GM18873 (cell line): ENCODE measurements around the gene RRBP1.

Experiments
- ATAC-seq: cut with Tn5 transposase; IDR thresholded peaks from one replicate; pipeline ENCODE4 v1.9.1; 2021; ENCODE audit warnings: mild to moderate bottlenecking, moderate library complexity, moderate number of reproducible peaks; ENCODE audit not compliant: unreplicated experiment, low FRiP score

RRBP1 gene

DNA sequence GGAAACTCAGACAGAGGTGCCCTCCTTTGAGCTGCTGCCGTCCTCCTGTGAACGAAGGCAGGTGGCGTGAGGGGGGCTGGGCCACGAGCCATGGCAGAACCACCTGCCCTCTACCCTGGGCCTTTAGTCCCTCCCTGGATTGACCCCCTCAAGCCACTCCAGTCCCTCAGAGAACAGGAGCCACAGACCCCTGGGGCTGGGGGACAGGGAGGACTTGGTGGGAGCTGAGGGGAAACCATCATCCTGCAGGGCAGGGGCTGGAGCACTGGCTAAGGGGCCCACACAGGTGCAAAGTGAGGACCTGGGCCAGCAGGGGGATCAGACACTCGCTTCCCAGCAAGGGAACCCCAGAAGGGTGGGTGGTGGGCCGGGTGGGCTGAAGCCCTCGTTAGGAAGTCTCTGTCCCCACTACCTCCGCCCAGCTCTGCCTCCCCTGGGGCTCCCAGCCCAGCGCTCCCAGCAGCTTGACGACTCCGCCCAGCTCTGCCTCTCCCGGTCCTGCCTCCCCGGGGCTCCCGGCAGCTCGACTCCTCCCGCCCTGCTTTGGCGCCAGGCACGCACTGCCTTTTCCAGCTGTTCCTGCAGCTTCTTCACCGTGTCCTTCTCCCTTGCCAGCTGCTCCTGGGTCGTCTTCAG, 67.7 kb downstream of the RRBP1 start:
- no peak for ATAC-seq

DNA sequence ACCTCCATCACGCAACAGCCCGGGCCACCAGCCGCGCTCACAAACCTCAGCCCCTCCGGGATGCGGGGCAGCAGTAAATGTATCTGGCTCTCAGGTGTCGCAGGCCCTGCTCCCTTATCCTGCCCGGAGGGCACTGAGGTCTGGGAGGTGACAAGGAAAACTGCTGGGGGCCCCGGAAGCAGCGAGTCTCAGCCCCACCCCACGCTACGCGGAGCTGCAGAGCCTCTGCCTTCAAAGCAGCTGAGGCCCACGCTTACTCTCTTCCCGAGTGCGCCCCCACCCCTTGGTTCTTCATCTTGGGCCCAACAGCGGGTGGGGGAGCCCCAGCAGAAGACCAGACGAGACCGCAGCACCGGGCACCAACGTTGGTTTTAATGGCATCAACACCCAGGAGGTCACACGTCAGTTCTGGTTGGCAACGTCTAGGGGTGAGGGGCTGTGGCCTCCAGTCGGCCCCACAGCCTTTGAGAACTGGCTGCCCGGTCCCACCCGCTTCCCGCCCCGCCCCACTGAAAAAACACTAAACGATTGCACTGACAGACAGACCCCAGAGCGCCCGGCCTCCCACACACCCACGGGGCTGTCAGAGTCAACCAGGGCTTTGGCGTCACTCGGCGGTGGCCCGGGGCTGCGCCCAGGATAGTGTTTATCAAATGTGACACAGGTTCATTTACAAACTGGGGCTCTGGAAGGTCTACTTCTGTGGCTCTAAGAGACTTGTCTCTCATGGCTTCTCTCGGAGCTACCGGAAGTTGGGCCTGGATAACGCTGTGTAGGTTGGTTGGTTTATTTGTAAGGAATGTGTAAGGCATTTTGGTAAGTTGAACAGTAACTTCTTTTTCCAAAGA, 68.5 kb downstream of the RRBP1 start:
- ATAC-seq: no peak

DNA sequence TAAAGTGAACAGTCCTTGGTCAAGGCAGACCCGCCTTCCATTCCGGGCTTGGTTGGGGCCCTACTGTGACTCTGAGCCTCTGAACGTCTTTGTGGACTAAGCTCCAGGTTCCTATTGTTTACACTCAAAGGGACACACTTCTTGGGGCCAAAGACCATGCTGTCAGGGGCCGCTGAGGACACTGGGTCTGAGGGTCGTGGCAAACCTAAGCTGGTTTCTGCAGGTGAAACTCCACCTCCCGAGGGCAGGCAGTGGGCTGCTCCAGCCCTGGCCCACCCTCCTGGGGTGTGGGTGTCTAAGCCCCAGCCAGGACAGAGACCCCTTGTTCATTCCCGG, 69.1 kb downstream of the RRBP1 start:
- no peak for ATAC-seq

DNA sequence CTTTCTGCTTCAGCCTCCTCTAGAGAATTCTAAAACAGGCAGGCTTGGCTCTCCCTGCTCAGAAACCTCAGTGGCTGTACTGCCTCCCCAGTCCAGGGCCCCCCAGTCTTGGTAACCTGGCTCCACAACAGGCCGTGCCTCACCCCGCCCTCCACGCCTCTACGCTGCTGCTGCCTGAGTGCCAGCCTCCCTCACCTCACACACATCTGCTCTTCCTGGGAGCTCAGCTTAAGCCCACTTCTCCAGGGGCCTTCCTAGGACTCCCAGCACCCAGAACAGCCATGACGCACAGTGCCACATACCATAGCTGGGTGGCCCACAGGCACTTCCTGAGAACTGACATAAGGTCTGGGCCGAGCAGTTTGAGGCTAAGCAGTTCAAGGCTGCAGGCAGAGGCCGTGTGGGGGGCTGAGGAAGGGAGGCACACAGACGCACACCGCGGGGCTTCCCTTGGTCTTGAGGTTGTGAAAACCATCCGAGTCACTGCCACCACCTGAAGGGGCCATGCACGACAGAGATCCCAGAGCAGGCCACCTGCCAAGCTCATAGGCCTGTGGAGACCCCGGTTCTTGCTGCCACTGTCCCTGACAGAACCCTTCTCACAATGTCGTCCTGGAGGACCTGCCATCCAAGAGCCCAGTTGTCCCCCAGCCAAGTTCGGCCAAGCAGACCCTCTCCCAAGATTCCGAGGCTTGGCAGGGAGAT, 69.6 kb downstream of the RRBP1 start:
- ATAC-seq: no peak

DNA sequence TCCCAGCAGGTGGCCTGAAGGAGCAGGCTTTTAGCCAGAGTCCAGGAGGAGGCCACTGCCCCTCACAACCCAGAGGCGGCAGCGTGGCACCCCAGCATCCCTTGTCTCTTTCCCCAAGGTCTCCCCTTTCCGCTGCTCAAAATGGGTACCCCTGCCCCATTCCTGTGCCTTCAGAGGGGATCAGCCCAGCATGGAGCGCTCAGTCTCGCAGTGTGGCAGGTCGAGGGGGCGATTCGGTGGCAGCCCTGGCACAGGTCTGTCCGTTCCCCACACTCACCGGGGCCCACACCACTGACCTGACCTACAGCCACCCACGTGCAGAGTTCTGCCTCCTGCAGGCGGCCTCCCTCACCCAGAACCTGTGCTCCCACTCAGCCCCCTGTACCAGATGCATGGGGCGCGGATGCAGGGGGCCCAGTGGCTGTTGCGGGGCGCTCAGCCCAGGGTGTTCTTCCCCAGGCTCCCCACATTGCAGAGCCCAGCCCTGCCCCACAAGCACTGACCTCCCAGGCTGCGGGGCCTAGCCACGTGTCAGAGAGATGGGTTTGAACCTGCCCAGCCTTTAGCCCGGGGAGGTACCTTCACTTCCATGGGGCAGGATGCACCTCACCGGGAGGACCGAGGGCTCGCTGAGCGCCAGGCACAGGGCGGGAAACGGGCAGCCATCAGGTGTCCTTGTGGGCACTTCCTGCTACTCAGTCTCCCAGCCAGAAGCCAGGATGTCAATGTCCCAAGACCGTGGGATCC, 70.3 kb downstream of the RRBP1 start:
- no peak for ATAC-seq

DNA sequence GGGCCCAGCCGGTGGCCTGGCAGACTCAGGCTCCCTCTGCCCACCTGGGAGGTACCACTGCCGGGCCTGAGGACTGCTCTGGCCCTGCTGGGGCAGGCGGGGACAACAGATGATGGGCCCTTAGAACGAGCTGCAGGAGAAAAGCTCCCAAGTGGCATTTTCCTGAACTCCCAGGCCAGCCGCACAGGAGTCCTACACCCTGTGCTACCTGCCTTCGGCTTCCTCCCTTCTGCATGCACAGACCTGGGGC, 70.8 kb downstream of the RRBP1 start:
- ATAC-seq: no peak

DNA sequence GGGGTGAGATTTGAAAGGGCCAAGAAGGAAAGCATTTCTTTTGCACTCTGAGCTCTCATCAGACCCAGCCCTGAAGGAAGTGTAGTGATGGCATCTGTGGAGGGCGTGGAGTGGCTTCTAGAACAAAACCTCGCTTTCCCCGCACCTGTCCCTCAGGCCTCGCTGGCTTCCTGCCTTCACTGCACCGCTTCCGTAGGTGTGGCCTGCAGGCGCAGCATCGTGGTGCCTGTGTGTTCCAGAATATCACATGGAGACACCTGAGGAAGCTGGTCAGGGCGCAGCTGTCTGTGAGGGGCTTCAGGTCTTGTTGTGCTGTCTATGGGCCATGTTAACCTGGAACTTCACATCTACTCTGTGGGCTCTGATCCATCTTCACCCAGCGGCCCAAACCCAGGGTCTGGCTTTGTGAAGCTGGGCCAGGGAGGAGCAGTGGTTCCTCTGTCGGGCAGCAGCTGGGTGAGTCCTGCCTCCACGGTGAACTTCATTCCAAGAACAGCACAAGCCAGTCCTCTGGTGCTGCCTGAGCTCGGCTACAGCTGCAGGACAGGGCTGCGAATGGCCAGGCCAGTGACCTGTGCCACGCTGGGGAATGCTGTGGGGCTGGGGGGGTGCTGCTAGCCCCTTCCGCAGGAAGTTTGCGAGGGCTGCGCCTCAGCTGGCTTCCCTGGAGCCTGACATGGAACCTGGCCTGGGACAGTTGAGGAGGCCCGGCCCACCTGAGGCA, 71.3 kb downstream of the RRBP1 start:
- ATAC-seq: no peak

DNA sequence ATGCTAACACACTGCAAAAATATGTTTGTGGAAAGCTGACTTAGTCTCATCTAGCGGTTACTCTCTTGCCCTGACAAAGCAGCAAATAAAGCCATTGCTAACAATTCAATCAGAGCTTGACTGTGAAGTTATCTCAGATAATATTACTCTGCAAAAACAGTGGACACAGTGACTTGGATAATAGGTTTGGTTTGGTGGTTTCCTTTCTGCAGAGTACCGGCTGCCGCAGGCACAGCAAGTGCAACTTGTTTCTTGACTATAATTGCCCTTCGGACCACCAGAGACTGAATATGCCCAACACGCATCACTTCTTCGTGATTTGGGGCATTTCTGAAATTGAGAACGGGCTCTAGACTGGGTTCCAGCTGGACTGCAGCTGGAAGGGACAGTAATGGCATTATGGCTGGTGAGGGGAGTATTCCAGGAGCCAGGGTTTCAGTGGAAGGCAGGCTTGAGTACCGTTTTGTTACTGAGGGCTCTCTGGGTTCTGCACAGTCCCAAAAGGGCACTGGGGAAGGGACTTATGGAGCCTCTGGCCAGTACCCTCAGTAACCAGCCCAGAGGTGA, 72.1 kb downstream of the RRBP1 start:
- no peak for ATAC-seq

DNA sequence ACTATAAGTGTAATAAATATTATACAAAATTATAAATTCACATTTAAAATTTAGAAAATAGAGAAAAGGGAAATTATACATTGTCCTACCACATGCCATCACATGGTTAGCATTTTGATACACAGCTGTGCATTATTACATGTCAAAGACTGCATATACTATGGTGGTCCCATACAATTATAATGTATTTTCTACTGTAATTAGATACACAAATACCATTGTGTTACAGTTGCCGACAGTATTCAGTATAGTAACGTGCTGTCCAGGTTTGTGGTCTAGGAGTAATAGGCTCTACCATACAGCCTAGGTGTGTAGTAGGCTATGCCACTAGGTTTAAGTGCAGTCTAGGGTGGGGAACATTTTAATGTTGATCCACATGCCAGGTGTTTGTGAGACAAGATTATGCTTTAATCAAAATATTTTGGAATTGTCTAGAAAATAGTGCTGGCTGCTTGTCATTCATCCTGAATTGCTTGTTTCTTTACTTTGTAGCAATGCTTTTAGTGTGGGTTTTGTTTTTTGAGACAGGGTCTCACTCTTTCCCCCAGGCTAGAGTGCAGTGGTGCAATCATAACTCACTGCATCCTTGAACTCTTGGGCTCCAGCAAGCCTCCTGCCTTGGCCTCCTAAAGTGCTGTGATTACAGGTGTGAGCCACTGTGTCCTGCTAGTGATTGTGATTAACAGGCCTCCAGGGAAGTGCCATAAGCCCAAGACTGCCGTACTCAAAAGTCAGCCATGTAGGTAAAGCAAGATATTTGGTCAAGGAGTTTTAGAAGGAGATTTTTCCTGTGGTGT, 73.1 kb downstream of the RRBP1 start:
- ATAC-seq: no peak

DNA sequence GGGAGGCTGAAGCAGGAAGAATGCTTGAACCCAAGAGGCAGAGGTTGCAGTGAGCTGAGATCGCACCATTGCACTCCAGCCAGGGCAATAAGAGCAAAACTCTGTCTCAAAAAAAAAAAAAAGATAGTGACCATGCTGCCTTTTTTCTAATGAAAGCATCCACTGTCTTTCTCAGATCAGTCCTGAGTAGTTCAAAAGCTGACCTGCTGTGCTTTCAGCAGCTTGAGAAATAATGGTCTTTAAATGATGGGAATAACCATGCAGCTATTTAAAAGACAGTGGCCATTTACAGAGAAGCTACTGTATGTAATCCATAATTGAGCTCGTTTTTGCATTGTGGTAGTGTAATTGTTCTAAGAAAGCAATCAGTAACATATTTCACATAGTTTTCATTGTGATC, 76.0 kb downstream of the RRBP1 start:
- no peak for ATAC-seq

DNA sequence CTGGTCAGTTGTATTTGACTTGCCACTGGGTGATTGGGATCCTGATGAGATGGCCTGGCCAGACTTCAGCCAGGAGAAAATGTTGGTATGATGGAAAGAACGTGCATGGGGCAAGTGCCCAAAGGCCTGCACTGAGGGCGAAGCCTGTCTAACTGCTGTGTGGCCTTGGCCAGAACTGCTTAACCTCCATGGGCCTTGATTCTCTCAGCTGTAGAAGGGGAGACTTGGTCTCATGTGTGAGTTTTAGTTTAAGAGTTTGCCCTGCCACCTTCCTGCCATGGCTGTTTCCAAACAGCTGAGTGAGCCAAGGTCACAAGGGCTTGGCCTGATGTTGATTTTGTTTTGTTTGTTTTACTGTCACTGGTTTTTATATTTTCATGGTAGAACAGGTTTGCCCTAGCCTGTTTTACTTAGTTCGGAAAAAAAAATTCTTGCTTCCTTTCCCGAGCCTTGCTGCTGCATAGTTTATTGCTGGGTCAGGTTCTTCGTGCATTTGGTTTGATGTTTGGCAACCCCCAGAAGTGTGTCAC, 76.8 kb downstream of the RRBP1 start:
- ATAC-seq: no peak

DNA sequence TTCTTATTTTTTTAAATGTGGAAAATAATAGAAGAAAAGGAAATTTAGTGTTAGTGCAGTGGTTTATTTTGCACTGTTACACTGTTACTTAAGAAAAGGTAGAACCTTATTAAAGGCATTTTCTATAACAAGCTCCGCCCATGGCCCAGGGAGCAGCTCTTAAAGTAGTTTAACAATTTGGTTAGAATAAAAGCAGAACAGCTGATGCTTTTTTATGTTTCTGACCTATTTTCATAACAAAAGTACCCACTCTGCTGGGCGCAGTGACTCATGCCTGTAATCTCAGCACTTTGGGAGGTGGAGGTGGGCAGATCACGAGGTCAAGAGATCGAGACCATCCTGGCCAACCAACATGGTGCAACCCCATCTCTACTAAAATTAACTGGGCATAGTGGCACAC, 79.5 kb downstream of the RRBP1 start:
- no peak for ATAC-seq

DNA sequence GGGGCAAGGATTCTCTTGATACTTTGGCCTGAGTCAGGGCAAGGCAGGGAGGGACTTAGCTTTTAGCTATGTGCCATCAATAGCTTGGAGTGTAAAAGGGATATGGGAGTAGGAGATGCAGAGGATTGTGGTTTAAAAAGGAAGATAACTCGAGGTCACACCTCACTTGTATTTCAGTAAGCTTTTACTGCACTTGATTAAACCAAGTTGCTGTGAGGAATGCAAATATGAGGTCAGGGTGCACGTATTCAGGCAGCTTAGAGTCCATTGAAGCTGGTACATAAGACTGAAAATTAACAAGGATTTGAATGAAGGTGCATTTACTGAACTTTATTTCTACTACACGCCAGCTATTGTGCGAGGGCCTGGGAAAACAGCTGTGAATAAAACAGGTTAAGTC, 80.1 kb downstream of the RRBP1 start:
- ATAC-seq: no peak

DNA sequence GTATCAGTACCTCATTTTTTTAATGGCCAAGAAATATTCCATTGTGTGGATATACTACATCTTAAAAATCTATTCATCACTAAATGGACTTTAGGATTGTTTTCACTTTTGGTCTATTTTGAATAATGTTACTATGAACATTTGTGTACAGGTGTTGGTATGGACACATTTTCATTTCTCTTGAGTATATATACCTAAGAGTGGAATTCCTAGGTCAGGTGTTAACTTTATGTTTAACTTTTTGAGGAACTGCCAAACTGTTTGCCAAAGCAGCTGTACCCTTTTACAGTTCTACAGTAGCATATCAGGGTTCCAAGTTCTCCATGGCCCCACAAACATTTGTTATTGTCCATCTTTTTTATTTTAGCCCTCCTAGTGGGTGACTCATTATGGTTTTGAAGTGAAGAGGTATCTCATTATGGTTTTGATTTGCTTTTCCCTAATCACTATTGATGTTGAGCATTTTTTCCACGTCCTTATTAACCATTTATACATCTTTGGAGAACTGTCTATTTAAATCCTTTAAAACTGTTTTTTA, 84.0 kb downstream of the RRBP1 start:
- ATAC-seq: no peak

DNA sequence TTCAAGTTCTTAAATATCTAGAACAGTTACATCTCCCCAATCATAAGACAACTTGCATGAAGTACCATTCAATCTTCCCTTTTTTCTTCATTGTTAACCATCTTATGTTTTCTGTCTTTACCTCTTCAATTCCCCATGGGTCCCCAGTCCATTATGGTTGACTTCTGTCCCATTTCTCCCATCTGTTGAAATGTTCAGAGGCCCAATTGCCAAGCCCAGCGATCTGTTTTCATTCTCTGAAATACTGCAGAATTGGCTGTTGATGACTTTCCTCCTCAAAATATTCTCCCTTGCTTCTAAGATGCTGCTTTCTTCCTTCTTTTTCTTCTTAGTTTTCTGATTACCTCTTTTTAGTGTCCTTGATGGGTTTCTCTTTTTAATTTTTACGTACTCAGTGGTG, 86.2 kb downstream of the RRBP1 start:
- no peak for ATAC-seq

DNA sequence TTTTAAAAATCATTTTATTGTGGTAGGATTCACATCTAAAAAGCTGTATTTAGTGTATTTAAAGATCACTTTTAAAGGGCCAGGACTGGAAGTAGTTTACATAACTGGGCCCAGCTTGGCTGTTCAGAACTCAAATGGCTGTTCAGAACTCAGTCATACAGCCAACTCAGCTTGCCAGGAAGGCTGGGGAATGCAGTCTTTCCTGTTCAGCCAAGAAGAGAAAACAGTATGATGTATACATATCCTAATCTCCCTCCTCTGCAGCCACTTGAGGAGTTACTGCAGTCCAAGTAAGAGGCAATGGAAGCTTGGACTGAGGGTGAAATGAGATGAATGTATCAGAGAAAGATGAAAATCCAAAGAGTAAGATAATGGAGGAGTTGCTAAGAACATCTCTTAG, 87.6 kb downstream of the RRBP1 start:
- ATAC-seq: no peak

DNA sequence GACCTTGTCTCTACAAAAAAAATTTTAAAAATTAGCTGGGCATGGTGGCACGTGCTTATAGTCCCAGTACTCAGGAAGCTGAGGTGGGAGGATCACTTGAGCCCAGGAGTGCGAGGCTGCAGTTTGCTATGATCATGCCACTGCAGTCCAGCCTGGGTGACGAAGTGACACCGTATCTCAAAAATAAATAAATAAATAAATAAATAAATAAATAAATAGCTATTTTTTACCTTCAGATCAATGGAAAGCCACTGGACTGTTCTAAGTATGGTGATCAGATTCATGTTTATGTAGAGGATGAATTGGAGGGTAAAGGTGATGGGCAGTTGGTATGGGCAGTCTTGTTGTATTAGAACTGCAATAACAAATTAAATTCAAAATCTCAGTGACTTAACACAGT, 88.1 kb downstream of the RRBP1 start:
- ATAC-seq: no peak

DNA sequence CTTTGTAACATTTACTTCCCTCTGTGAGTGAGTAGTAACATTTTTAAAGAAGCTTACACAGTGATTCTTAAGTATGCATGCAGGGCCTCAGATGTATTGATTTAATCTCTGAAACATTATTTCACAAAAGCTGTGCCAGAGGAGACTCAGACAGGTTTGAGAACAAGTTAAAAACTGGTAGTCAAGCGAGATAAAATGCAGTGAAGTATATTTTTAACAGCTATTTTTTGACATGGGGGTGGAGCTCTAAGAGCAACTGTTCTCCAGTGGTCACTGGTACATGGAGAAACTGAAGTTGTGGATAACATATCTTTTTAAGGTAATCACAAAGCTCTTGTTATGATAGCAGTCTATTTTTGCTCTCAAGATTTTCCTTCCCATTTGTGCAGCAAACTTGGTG, 91.8 kb downstream of the RRBP1 start:
- ATAC-seq: no peak
